Measurements from ENCODE around the gene OR8G5.

Gene OR8G5

DNA sequence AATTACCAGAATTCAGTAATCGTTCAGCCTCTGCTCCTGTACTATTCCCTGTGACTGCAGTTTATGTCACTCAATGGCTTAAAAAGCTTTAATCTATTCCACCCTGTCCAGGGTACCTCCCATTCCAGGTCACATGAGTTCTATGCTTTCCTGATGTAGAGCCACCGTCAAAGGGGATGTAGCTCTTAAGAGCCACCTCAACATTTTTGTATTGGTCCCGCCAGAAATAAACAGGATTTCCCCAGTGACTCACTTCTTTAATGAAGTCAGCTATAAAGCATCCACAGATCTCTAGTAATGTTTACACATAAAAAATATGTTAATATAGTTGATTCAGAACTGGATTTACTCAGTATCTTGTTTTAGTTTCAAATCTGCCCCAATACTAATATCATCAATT is 58.9 kb downstream of the OR8G5 start:
- no peaks in the 10 kb centered on the region for H3K36me3 ChIP-seq (ENCODE audit: control insufficient read depth, insufficient read depth, low read length)
- H3K9ac ChIP-seq (ENCODE audit: low read depth, low read length) = no peak overlapping the region
- no peaks in the 10 kb centered on the region for H3K9me3 ChIP-seq (ENCODE audit: control insufficient read depth, insufficient read depth, low read length)

More for the DNA sequence above, 58.9 kb downstream of the OR8G5 start:
- no peak overlapping the region for H3K4me3 ChIP-seq (ENCODE audit: low read depth, low read length)
- no peaks in the 10 kb centered on the region for H3K4me1 ChIP-seq (ENCODE audit: control insufficient read depth, insufficient read depth, low read length)
- H3K27me3 ChIP-seq (ENCODE audit: control insufficient read depth, insufficient read depth, low read length) = no peaks in the 10 kb centered on the region
- no peak overlapping the region for H3K27ac ChIP-seq (ENCODE audit: low read depth, low read length)
